H1 (cell line): ENCODE measurements around the gene DVL3. TPM values are rescaled to one million over a fixed set of nuclear protein-coding genes. Genes with fewer than 3 reads are reported as not detected.

Source experiments
- CTCF ChIA-PET: fragments of 300-600 bp; sonication (Branson Sonifier 250); formaldehyde crosslinking; loops from one replicate; lab custom pipeline; 2021; ENCODE audit not compliant: partially characterized antibody; lab: Charles Lee
- POLR2A ChIA-PET: fragments of 300-600 bp; sonication (Branson Sonifier 250); formaldehyde crosslinking; loops from one replicate; lab custom pipeline; 2021; ENCODE audit warnings: inconsistent platforms; ENCODE audit not compliant: partially characterized antibody; lab: Charles Lee
- DNase-seq, 2 experiments: peaks; one replicate each; pipeline versions ENCODE4 v3.0.0 to v3.0.0-alpha.2; 2010 to 2022; ENCODE audit warnings: low spot score in 2 of 2, low read depth in 1 of 2, mixed read lengths in 1 of 2
- FAIRE-seq: peaks from 2 replicates; lab custom pipeline; 2011; peaks lifted over from hg19 to GRCh38; lab: Jason Lieb, UNC
- H2AFZ ChIP-seq: 2 replicates; pipeline ENCODE4 v1.8.1; 2012; ENCODE audit warnings: low read length, inconsistent platforms
- H2AK5ac ChIP-seq: 2 replicates; pipeline ENCODE4 v1.6.1; 2013; ENCODE audit warnings: low read depth, low read length
- H2BK120ac ChIP-seq: replicated peaks from 2 replicates; pipeline ENCODE3; 2013; ENCODE audit warnings: low read depth, low read length, inconsistent platforms
- H2BK12ac ChIP-seq: 2 replicates; pipeline ENCODE4 v1.6.1; 2013; ENCODE audit warnings: low read depth, low read length
- H2BK15ac ChIP-seq: 2 replicates; pipeline ENCODE4 v1.6.1; 2013; ENCODE audit warnings: low read length
- H2BK20ac ChIP-seq: 2 replicates; pipeline ENCODE4 v1.6.1; 2013; ENCODE audit warnings: low read length
- H2BK5ac ChIP-seq: 2 replicates; pipeline ENCODE4 v1.6.1; 2013; ENCODE audit warnings: low read depth, low read length
- H3K14ac ChIP-seq: 2 replicates; pipeline ENCODE4 v1.6.1; 2013; ENCODE audit warnings: inconsistent platforms; ENCODE audit not compliant: insufficient read length
- H3K18ac ChIP-seq: 2 replicates; pipeline ENCODE4 v1.6.1; 2013; ENCODE audit warnings: low read length; ENCODE audit errors: extremely low read depth
- H3K23ac ChIP-seq: 2 replicates; pipeline ENCODE4 v1.6.1; 2013; ENCODE audit warnings: inconsistent platforms; ENCODE audit not compliant: insufficient read length
- H3K23me2 ChIP-seq: 2 replicates; pipeline ENCODE4 v1.6.1; 2013; ENCODE audit warnings: low read depth, low read length
- H3K27ac ChIP-seq: 2 replicates; pipeline ENCODE4 v1.6.1; 2011; ENCODE audit warnings: low read depth, low read length, inconsistent platforms
- H3K27me3 ChIP-seq, 4 experiments: replicated peaks in 1 of 4; 1 replicate in 1 of 4; 2 replicates in 3 of 4; pipeline versions ENCODE4 v1.6.1 to v1.8.1; 2011 to 2013; ENCODE audit warnings: low read length in 3 of 4, mild to moderate bottlenecking in 3 of 4, inconsistent platforms in 2 of 4, mixed read lengths in 2 of 4, moderate library complexity in 1 of 4; ENCODE audit not compliant: control insufficient read depth in 3 of 4, insufficient read depth in 3 of 4; ENCODE audit errors: extremely low read depth in 1 of 4
- H3K36me3 ChIP-seq, 4 experiments: 2 replicates each; pipeline versions ENCODE4 v1.6.1 to v1.8.1; 2011 to 2013; ENCODE audit warnings: mild to moderate bottlenecking in 4 of 4, low read length in 3 of 4, moderate library complexity in 2 of 4, control low read depth in 1 of 4, inconsistent platforms in 1 of 4; ENCODE audit not compliant: insufficient read depth in 4 of 4, control insufficient read depth in 2 of 4
- H3K4ac ChIP-seq: replicated peaks from 2 replicates; pipeline ENCODE3; 2013; ENCODE audit warnings: low read length, low read depth, mixed read lengths, inconsistent platforms; ENCODE audit not compliant: insufficient read length
- H3K4me1 ChIP-seq, 4 experiments: replicated peaks in 1 of 4; 1 replicate in 1 of 4; 2 replicates in 3 of 4; pipeline versions ENCODE4 v1.6.1 to v1.8.1; 2011 to 2013; ENCODE audit warnings: low read length in 3 of 4, inconsistent platforms in 2 of 4, mixed read lengths in 1 of 4; ENCODE audit not compliant: insufficient read depth in 4 of 4, control insufficient read depth in 3 of 4
- H3K4me2 ChIP-seq, 2 experiments: 2 replicates each; pipeline versions ENCODE4 v1.6.1 to v1.8.1; 2011 to 2013; ENCODE audit warnings: low read depth in 2 of 2, low read length in 2 of 2, control low read depth in 1 of 2, inconsistent platforms in 1 of 2, mild to moderate bottlenecking in 1 of 2; ENCODE audit not compliant: insufficient read depth in 1 of 2
- H3K4me3 ChIP-seq, 4 experiments: fragments of 200-600, 300-600 bp in 1 of 4; sonication (generic), shearing (Covaris generic), sonication (Bioruptor Twin) in 1 of 4; 2 replicates each; pipeline versions ENCODE4 v1.5.1 to v1.8.1; 2011 to 2016; ENCODE audit warnings: low read length in 4 of 4, low read depth in 3 of 4, control low read depth in 2 of 4, inconsistent platforms in 2 of 4, mild to moderate bottlenecking in 2 of 4, mixed read lengths in 1 of 4, moderate library complexity in 1 of 4; ENCODE audit not compliant: insufficient read depth in 2 of 4; ENCODE audit errors: extremely low read depth in 1 of 4
- H3K56ac ChIP-seq: replicated peaks from 2 replicates; pipeline ENCODE3; 2013; ENCODE audit warnings: low read depth, mild to moderate bottlenecking, mixed read lengths, low read length, inconsistent platforms; ENCODE audit not compliant: insufficient read length
- H3K79me1 ChIP-seq: 2 replicates; pipeline ENCODE4 v1.6.1; 2013; ENCODE audit warnings: low read depth, low read length, control low read depth
- H3K79me2 ChIP-seq, 2 experiments: 2 replicates each; pipeline versions ENCODE4 v1.6.1 to v1.8.1; 2012 to 2013; ENCODE audit warnings: low read length in 2 of 2, mild to moderate bottlenecking in 2 of 2, inconsistent platforms in 1 of 2; ENCODE audit not compliant: insufficient read depth in 2 of 2, control insufficient read depth in 1 of 2
- H3K9ac ChIP-seq, 4 experiments: replicated peaks in 1 of 4; 1 replicate in 1 of 4; 2 replicates in 3 of 4; pipeline versions ENCODE4 v1.6.1 to v1.8.1; 2011 to 2013; ENCODE audit warnings: low read depth in 3 of 4, low read length in 3 of 4, control low read depth in 2 of 4, mild to moderate bottlenecking in 2 of 4, moderate library complexity in 2 of 4, inconsistent platforms in 1 of 4; ENCODE audit errors: extremely low read depth in 1 of 4
- H3K9me3 ChIP-seq, 2 experiments: 2 replicates each; pipeline versions ENCODE4 v1.6.1 to v1.8.1; 2012 to 2013; ENCODE audit warnings: mild to moderate bottlenecking in 2 of 2, moderate library complexity in 2 of 2, control low read depth in 1 of 2, inconsistent platforms in 1 of 2, low read depth in 1 of 2, low read length in 1 of 2, mixed read lengths in 1 of 2; ENCODE audit not compliant: insufficient read depth in 2 of 2
- H4K20me1 ChIP-seq, 2 experiments: replicated peaks in 1 of 2; 2 replicates each; pipeline versions ENCODE3 to v1.8.1; 2011 to 2013; ENCODE audit warnings: inconsistent platforms in 2 of 2, low read length in 2 of 2, mild to moderate bottlenecking in 1 of 2; ENCODE audit not compliant: insufficient read depth in 2 of 2, control insufficient read depth in 1 of 2
- H4K5ac ChIP-seq: 2 replicates; pipeline ENCODE4 v1.6.1; 2013; ENCODE audit warnings: low read length, low read depth, mixed read lengths, inconsistent platforms; ENCODE audit not compliant: insufficient read length
- H4K8ac ChIP-seq: 2 replicates; pipeline ENCODE4 v1.8.0; 2013; ENCODE audit warnings: mild to moderate bottlenecking, moderate library complexity, low read length, inconsistent platforms; ENCODE audit not compliant: insufficient read depth; ENCODE audit errors: extremely low read depth
- H4K91ac ChIP-seq: replicated peaks from 2 replicates; pipeline ENCODE3; 2013; ENCODE audit warnings: low read length, mixed read lengths, inconsistent platforms; ENCODE audit not compliant: insufficient read length
- CHD1 ChIP-seq: IDR thresholded peaks from 2 replicates; pipeline ENCODE4 v1.6.1; 2012; ENCODE audit warnings: low read depth, low read length, improper control_type of control experiment
- EP300 ChIP-seq, 2 experiments: IDR thresholded peaks; 1 replicate in 1 of 2; 2 replicates in 1 of 2; pipeline ENCODE4 v1.6.1; 2011 to 2012; ENCODE audit warnings: low read depth in 2 of 2, low read length in 2 of 2, mild to moderate bottlenecking in 2 of 2, borderline replicate concordance in 1 of 2, inconsistent platforms in 1 of 2, moderate library complexity in 1 of 2
- FOSL1 ChIP-seq: IDR thresholded peaks from 2 replicates; pipeline ENCODE4 v1.6.1; 2011; ENCODE audit warnings: mild to moderate bottlenecking, low read depth, low read length, moderate library complexity; ENCODE audit not compliant: insufficient read depth
- KDM5A ChIP-seq: fragments of 200-600 bp; IDR thresholded peaks from 2 replicates; pipeline ENCODE4 v1.7.1; 2012; ENCODE audit warnings: mild to moderate bottlenecking, low read length, inconsistent platforms, mixed read lengths
- NRF1 ChIP-seq: IDR thresholded peaks from 2 replicates; pipeline ENCODE4 v1.6.1; 2011; ENCODE audit warnings: mild to moderate bottlenecking, low read depth, low read length, improper control_type of control experiment
- POLR2A ChIP-seq, 2 experiments: IDR thresholded peaks; 1 replicate in 1 of 2; 2 replicates in 1 of 2; pipeline ENCODE4 v1.6.1; 2011; ENCODE audit warnings: low read depth in 2 of 2, low read length in 2 of 2, mild to moderate bottlenecking in 2 of 2; ENCODE audit errors: control extremely low read depth in 1 of 2
- RXRA ChIP-seq: IDR thresholded peaks from 2 replicates; pipeline ENCODE4 v1.6.1; 2011; ENCODE audit warnings: low read depth, mild to moderate bottlenecking, low read length, moderate library complexity; ENCODE audit not compliant: insufficient read depth
- SIN3A ChIP-seq, 2 experiments: IDR thresholded peaks in 1 of 2; conservative IDR thresholded peaks in 1 of 2; 2 replicates each; pipeline ENCODE4 v1.6.1; 2011 to 2012; ENCODE audit warnings: low read length in 2 of 2, improper control_type of control experiment in 1 of 2, low read depth in 1 of 2, mild to moderate bottlenecking in 1 of 2
- SP1 ChIP-seq: IDR thresholded peaks from 2 replicates; pipeline ENCODE4 v1.6.1; 2011; ENCODE audit warnings: low read depth, low read length
- WGBS, 2 experiments: shearing (Covaris generic) in 1 of 2; methylation state at CpG; one replicate each; pipeline versions ENCODE4 v1.1.6 to v1.1.7; 2013 to 2015; ENCODE audit warnings: low lambda C conversion rate in 2 of 2, mixed read lengths in 2 of 2, inconsistent platforms in 1 of 2, low coverage in 1 of 2, missing lambda C conversion rate in 1 of 2; ENCODE audit not compliant: insufficient replicate concordance in 2 of 2, insufficient coverage in 1 of 2, insufficient read length in 1 of 2; ENCODE audit errors: extremely low coverage in 1 of 2, missing lambda C conversion rate in 1 of 2; 5-methylcytosine and 5-hydroxymethylcytosine counted together
- polyA plus RNA-seq, 7 experiments: library from polyadenylated mRNA; depleted of rRNA in 3 of 7; stranded (reverse) in 5 of 7; unstranded in 2 of 7; fragments of >200 nt in 5 of 7; fragments of 200-250 nt in 2 of 7; gene quantifications; 1 replicate in 5 of 7; 2 replicates in 1 of 7; 4 replicates in 1 of 7; pipeline versions ENCODE4 v1.2.1 to v1.2.3, GENCODE V29; 2011 to 2013; ENCODE audit warnings: missing spikeins in 2 of 7, mixed read lengths in 2 of 7
- total RNA-seq: library from RNA; stranded (reverse); fragmentation: NEBNext Ultra II Directional; extraction: Animal tissue kit (Norgen Biotek cat#: 25700); gene quantifications from 2 replicates; pipeline ENCODE4 v1.2.1, GENCODE V29; 2021

Gene DVL3
- total and polyA plus RNA-seq, 2 of the 8 experiments (the other 6 are each of a cell fraction or from before 2014, with no cell fraction given) = 38.5 to 66.6 TPM

GRCh38 chr3:184165543-184165942, 10.4 kb downstream of the DVL3 start:
- Histone ChIP-seq H2AFZ (no peak overlapping the region), H3K18ac (no peak overlapping the region), H3K9ac (no peak overlapping the region), H4K20me1 (peaks cover 5 to 8% of the 10 kb centered on the region in 2 experiments), H2BK20ac (no peak overlapping the region), H2BK120ac (no peak overlapping the region), H3K14ac (no peak overlapping the region), H3K56ac (no peak overlapping the region), H2BK5ac (no peak overlapping the region), H3K27me3 (no peaks in the 10 kb centered on the region), H2AK5ac (no peak overlapping the region), H3K4me2 (no peak overlapping the region), H3K79me2 (peaks cover 2 to 11% of the 10 kb centered on the region in 2 experiments; a peak in 3 of 4 replicates), H2BK12ac (no peak overlapping the region), H3K9me3 (no peaks in the 10 kb centered on the region), H3K27ac (no peak overlapping the region), H4K5ac (no peak overlapping the region), H4K91ac (no peak overlapping the region), H3K36me3 (peaks cover 7 to 51% (median 30%) of the 10 kb centered on the region in 4 experiments), H3K4me1 (no peaks in the 10 kb centered on the region), H3K23me2 (no peaks in the 10 kb centered on the region; the same call in 1 of the 2 replicates), H2BK15ac (no peak overlapping the region), H3K23ac (no peak overlapping the region), H3K79me1 (peaks cover 5% of the 10 kb centered on the region; the same call in 1 of the 2 replicates), H3K4ac (no peak overlapping the region), H3K4me3 (no peak overlapping the region), H4K8ac (no peak overlapping the region)
- 88% methylated on average over 3 of the region's 3 CpGs; no CpG with 5 or more reads in 1 of the 2 experiments for whole genome bisulfite sequencing, 2 experiments
- ChIA-PET CTCF (interaction anchor here (1.0 to 2.3 kb wide), 5 partner anchors 9 to 184 kb away, joined by 3 to 10 read pairs (median 4); no protein-coding TSS in a partner anchor), POLR2A (no interaction called here)
- no peak for TF ChIP-seq SIN3A (conservative IDR thresholded peaks at IDR 0.05 in 1 of 2, IDR thresholded peaks at IDR 0.05 in 1 of 2; ENCODE audit: low read depth in 1 of 2, low read length in 2 of 2)
- no peak for TF ChIP-seq FOSL1
- TF ChIP-seq KDM5A = no peak
- no peak for TF ChIP-seq NRF1
- no peak for TF ChIP-seq EP300 (IDR thresholded peaks at IDR 0.05; ENCODE audit: borderline replicate concordance in 1 of 2, low read depth in 2 of 2, low read length in 2 of 2)
- no peak for TF ChIP-seq POLR2A (IDR thresholded peaks at IDR 0.05; ENCODE audit: control extremely low read depth in 1 of 2, low read depth in 2 of 2, low read length in 2 of 2)
- no peak for TF ChIP-seq CHD1
- no peak for TF ChIP-seq RXRA
- no peak for TF ChIP-seq SP1
- FAIRE-seq (no peak), DNase-seq (no peak)
